ENCODE results near the gene ACTN2. TPM values are rescaled to one million over a fixed set of nuclear protein-coding genes. Genes with fewer than 3 reads are reported as not detected.
A peak's percentile ranks its signal among the peaks of the same experiment; 100 is the strongest.

The ACTN2 gene
- total and polyA plus RNA-seq, 2 donors (not counting 3 experiments of a cell fraction or from before 2014, with no cell fraction given), result 0.22 to 0.55 TPM

GRCh38 chr1:236733653-236734052 is 47.4 kb downstream of the ACTN2 start:
- dilution Hi-C loops (cut with MboI; ENCODE audit: extremely low pct_ligation_motif_present, low sequenced_read_pairs), result no loop called here
- no peak for FAIRE-seq
- H3K4me3 ChIP-seq (replicated peaks in 1 of 3; ENCODE audit: insufficient read depth in 1 of 3, low read depth in 1 of 3, low read length in 3 of 3), result no peak overlapping the region

More at GRCh38 chr1:236733653-236734052, 47.4 kb downstream of the ACTN2 start:
- H3K9ac ChIP-seq (replicated peaks; ENCODE audit: extremely low read depth, insufficient read depth, low read length), result no peak overlapping the region
- DNase-seq (ENCODE audit: low read depth, low spot score), result peak; percentile 31
- POLR2A ChIA-PET, result no interaction called here
- H4K20me1 ChIP-seq (replicated peaks; ENCODE audit: control insufficient read depth, extremely low read depth, insufficient read depth, low read length), result no peaks in the 10 kb centered on the region
- no peaks in the 10 kb centered on the region for H3K9me1 ChIP-seq (replicated peaks; ENCODE audit: control insufficient read depth, extremely low read depth, insufficient read depth, low read length)
- H3K79me2 ChIP-seq (ENCODE audit: control insufficient read depth, insufficient read depth, low read length), result no peaks in the 10 kb centered on the region
- H3K9me3 ChIP-seq (replicated peaks; ENCODE audit: control insufficient read depth, insufficient read depth, low read length), result no peaks in the 10 kb centered on the region
- no peak for TF ChIP-seq POLR2AphosphoS5 (IDR thresholded peaks at IDR 0.05; ENCODE audit: insufficient read depth, low read depth, low read length)
- no peak for TF ChIP-seq FOS (IDR thresholded peaks at IDR 0.05; ENCODE audit: borderline replicate concordance, insufficient read depth, low read length)
- TF ChIP-seq MYC (IDR thresholded peaks at IDR 0.05; ENCODE audit: low read depth, low read length), result no peak
- TF ChIP-seq MAX (IDR thresholded peaks at IDR 0.05; ENCODE audit: insufficient read depth, insufficient read length), result no peak
- no peak for TF ChIP-seq JUN (IDR thresholded peaks at IDR 0.05; ENCODE audit: borderline replicate concordance, insufficient read depth, insufficient read length, low read depth)
- no peak for TF ChIP-seq CTCF (IDR thresholded peaks at IDR 0.05; ENCODE audit: extremely low read depth in 1 of 2, insufficient read depth in 1 of 2, low read depth in 1 of 2, low read length in 2 of 2)
- TF ChIP-seq EZH2 (IDR thresholded peaks at IDR 0.05; ENCODE audit: borderline replicate concordance, low read depth, low read length, severe bottlenecking), result no peak
- TF ChIP-seq GATA2 (IDR thresholded peaks at IDR 0.05; ENCODE audit: insufficient read depth, insufficient read length, low read depth, low read length), result no peak
- TF ChIP-seq POLR2A (IDR thresholded peaks at IDR 0.05; ENCODE audit: low read depth, low read length), result no peak
- no peak overlapping the region for H3K4me2 ChIP-seq (ENCODE audit: insufficient read depth, low read length)
- peaks cover 16% of the 10 kb centered on the region for H3K4me1 ChIP-seq (ENCODE audit: control insufficient read depth, extremely low read depth, insufficient read depth, low read length)
- no TSS peak for BruUV-seq (replicated peaks)
- CTCF ChIA-PET, result no interaction called here
- H3K27ac ChIP-seq (ENCODE audit: insufficient read depth, low read depth, low read length), result peak overlapping the region; percentile 52
- H3K27me3 ChIP-seq (ENCODE audit: control insufficient read depth in 2 of 2, insufficient read depth in 2 of 2, low read length in 2 of 2), result no peaks in the 10 kb centered on the region
- no peak overlapping the region for H2AFZ ChIP-seq (ENCODE audit: low read depth, low read length)
- intact Hi-C loops (cut with micrococcal nuclease), result loop anchor here (1.0 kb wide), 2 partner anchors 47 to 62 kb away; partner anchors contain the start of genes ACTN2 and MTR
- H3K36me3 ChIP-seq (ENCODE audit: control insufficient read depth in 2 of 2, extremely low read depth in 1 of 2, insufficient read depth in 2 of 2, low read length in 2 of 2), result no peaks in the 10 kb centered on the region

All from endothelial cell of umbilical vein (primary cell).